ENCODE data around the gene YY1. TPM values are rescaled to one million over a fixed set of nuclear protein-coding genes. Genes with fewer than 3 reads are reported as not detected.

The YY1 gene
- total and polyA plus RNA-seq, 9 of the 15 experiments (the other 6 are each of a cell fraction or from before 2014, with no cell fraction given): 20.8 to 74.2 (median 46.7) TPM

DNA sequence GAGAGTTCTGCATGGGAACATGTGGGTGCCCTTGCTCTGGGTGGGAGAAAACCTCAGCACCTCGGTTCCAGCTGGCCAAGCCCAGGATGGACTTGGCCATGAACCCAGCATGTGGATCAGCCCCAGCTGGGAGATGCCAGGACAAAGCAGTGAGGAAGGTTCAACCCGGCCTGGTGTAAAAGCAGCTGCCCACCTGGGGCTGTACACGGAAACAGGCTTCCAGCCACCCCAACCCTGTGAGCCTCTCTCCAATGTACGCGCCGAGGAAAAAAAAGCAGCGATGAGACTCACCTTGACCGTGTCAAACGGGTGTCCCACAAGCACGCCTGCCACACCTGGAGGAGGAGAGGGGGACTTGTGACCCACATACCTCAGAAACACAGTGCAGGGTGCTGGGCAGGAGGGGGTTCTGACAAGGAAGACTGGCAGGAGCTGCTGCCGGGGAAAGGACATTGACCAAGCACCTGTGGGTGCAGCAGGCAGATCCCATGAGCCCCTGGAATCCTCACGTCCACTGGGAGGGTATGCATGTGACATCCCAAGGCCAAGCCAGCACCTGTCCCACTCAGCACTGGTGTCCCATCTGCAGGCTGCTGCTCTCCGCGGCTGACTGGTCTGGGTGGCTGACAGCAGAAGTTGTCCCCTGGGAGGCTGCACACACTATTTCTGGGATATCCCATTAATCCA is 59.8 kb downstream of the YY1 start (continued):
- TF ChIP-seq GABPB1 (CRISPR knock-in tag; IDR thresholded peaks at IDR 0.05) (no peak), EWSR1 (IDR thresholded peaks at IDR 0.05; ENCODE audit: borderline replicate concordance, low read depth, partially characterized antibody) (no peak), RBFOX2 (IDR thresholded peaks at IDR 0.05; ENCODE audit: low read depth, low read length) (no peak)
- TF ChIP-seq, protein P1, sequence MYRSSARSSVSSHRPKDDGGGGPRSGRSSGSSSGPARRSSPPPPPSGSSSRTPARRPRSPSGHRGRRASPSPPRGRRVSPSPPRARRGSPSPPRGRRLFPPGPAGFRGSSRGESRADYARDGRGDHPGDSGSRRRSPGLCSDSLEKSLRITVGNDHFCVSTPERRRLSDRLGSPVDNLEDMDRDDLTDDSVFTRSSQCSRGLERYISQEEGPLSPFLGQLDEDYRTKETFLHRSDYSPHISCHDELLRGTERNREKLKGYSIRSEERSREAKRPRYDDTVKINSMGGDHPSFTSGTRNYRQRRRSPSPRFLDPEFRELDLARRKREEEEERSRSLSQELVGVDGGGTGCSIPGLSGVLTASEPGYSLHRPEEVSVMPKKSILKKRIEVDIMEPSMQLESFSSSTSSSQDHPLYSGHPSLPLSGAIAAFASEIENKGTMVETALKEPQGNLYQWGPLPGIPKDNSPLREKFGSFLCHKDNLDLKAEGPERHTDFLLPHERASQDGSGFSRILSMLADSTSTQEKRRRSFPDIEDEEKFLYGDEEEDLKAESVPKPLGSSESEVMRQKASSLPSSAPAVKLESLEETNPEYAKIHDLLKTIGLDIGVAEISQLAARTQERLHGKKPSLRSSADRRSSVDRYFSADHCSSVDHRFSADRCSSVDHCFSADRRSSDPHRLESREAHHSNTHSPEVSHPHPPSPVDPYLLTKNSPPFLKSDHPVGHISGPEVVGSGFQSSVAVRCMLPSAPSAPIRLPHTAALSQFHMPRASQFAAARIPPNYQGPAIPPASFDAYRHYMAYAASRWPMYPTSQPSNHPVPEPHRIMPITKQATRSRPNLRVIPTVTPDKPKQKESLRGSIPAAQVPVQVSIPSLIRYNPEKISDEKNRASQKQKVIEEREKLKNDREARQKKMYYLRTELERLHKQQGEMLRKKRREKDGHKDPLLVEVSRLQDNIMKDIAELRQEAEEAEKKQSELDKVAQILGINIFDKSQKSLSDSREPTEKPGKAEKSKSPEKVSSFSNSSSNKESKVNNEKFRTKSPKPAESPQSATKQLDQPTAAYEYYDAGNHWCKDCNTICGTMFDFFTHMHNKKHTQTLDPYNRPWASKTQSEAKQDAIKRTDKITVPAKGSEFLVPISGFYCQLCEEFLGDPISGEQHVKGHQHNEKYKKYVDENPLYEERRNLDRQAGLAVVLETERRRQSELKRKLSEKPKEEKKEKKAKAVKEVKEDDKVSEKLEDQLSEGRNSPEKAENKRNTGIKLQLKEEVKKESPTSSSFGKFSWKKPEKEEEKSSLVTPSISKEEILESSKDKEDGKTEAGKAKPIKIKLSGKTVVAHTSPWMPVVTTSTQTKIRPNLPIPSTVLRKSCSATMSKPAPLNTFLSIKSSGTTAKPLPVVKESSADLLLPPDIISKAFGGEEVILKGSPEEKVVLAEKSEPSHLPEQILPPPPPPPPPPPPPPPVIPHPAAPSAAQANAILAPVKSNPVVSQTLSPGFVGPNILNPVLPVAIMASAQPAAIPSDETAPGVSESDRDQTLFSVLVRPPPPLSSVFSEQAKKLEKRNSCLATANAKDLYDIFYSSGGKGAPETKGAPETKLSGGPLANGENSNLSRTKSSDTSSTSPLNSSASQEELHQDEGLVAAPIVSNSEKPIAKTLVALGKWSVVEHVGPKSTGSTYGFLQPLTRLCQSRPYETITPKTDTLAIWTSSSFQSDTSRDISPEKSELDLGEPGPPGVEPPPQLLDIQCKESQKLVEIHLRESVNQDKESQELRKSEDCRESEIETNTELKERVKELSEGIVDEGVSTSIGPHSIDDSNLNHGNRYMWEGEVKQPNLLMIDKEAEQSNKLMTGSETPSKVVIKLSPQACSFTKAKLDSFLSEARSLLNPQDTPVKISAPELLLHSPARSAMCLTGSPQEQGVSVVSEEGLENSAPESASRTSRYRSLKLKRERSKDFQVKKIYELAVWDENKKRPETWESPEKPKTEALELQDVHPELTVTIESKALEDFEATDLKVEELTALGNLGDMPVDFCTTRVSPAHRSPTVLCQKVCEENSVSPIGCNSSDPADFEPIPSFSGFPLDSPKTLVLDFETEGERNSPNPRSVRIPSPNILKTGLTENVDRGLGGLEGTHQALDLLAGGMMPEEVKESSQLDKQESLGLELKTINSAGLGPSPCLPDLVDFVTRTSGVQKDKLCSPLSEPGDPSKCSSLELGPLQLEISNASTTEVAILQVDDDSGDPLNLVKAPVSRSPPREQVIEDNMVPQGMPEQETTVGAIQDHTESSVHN (IDR thresholded peaks at IDR 0.05; ENCODE audit: borderline replicate concordance in 1 of 2, low read depth in 1 of 2): no peak
- TF ChIP-seq, protein P2, sequence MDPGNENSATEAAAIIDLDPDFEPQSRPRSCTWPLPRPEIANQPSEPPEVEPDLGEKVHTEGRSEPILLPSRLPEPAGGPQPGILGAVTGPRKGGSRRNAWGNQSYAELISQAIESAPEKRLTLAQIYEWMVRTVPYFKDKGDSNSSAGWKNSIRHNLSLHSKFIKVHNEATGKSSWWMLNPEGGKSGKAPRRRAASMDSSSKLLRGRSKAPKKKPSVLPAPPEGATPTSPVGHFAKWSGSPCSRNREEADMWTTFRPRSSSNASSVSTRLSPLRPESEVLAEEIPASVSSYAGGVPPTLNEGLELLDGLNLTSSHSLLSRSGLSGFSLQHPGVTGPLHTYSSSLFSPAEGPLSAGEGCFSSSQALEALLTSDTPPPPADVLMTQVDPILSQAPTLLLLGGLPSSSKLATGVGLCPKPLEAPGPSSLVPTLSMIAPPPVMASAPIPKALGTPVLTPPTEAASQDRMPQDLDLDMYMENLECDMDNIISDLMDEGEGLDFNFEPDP (CRISPR knock-in tag; IDR thresholded peaks at IDR 0.05): no peak
- TF ChIP-seq, protein P3, sequence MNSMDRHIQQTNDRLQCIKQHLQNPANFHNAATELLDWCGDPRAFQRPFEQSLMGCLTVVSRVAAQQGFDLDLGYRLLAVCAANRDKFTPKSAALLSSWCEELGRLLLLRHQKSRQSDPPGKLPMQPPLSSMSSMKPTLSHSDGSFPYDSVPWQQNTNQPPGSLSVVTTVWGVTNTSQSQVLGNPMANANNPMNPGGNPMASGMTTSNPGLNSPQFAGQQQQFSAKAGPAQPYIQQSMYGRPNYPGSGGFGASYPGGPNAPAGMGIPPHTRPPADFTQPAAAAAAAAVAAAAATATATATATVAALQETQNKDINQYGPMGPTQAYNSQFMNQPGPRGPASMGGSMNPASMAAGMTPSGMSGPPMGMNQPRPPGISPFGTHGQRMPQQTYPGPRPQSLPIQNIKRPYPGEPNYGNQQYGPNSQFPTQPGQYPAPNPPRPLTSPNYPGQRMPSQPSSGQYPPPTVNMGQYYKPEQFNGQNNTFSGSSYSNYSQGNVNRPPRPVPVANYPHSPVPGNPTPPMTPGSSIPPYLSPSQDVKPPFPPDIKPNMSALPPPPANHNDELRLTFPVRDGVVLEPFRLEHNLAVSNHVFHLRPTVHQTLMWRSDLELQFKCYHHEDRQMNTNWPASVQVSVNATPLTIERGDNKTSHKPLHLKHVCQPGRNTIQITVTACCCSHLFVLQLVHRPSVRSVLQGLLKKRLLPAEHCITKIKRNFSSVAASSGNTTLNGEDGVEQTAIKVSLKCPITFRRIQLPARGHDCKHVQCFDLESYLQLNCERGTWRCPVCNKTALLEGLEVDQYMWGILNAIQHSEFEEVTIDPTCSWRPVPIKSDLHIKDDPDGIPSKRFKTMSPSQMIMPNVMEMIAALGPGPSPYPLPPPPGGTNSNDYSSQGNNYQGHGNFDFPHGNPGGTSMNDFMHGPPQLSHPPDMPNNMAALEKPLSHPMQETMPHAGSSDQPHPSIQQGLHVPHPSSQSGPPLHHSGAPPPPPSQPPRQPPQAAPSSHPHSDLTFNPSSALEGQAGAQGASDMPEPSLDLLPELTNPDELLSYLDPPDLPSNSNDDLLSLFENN (IDR thresholded peaks at IDR 0.05; ENCODE audit: low read depth in 2 of 2, low read length in 2 of 2): no peak
